Cardiac fibroblast (primary cell): ENCODE results near the gene SRL.
"Not testable (repeated sequence)": the region's sequence is repeated elsewhere in the genome, so short reads cannot be mapped to it uniquely, and the experiment has no call there.

Source experiments
- DNase-seq, 2 donors: peaks; one replicate each; pipeline versions ENCODE4 v3.0.0 to v3.0.0-alpha.2; 2010; ENCODE audit warnings: low read depth in 2 of 2
- H3K4me3 ChIP-seq, 2 donors: replicated peaks in 1 of 2; 1 replicate in 1 of 2; 2 replicates in 1 of 2; pipeline ENCODE4 v1.5.1; 2011; ENCODE audit warnings: low read depth in 2 of 2, low read length in 2 of 2, mild to moderate bottlenecking in 2 of 2, moderate library complexity in 1 of 2
- CTCF ChIP-seq: IDR thresholded peaks from one replicate; pipeline ENCODE4 v1.5.1; 2011; ENCODE audit warnings: low read depth, mild to moderate bottlenecking, low read length, inconsistent platforms

SRL gene

GRCh38 chr16:4262303-4262835 lies 20.5 kb upstream of the SRL start:
- no peak overlapping the region for H3K4me3 ChIP-seq
- no peak for TF ChIP-seq CTCF
- DNase-seq, result no peak

GRCh38 chr16:4261557-4262172 lies 19.8 kb upstream of the SRL start:
- no peak overlapping the region for H3K4me3 ChIP-seq
- TF ChIP-seq CTCF, result peak; percentile 63
- DNase-seq, result peak; percentile 35 to 36

- DNase-seq, result no peak
- H3K4me3 ChIP-seq, result no peak overlapping the region
- TF ChIP-seq CTCF, result no peak
These were observed 18.5 kb upstream of the SRL start for GRCh38 chr16:4260360-4260759.

- H3K4me3 ChIP-seq, result no peak overlapping the region
- TF ChIP-seq CTCF, result no peak
- peak; percentile 39 to 53 for DNase-seq
These were observed 16.0 kb upstream of the SRL start for GRCh38 chr16:4257646-4258556.

GRCh38 chr16:4253394-4254150 lies 11.7 kb upstream of the SRL start:
- DNase-seq, result peak; percentile 100
- H3K4me3 ChIP-seq, result peak overlapping the region; percentile 57 to 62
- no peak for TF ChIP-seq CTCF

GRCh38 chr16:4253012-4253393 lies 11.1 kb upstream of the SRL start:
- DNase-seq, result not testable (repeated sequence)
- peak overlapping the region; percentile 57 to 62 for H3K4me3 ChIP-seq
